HFFc6 (cell line): ENCODE results near the gene CHRNB4. TPM values are rescaled to one million over a fixed set of nuclear protein-coding genes. Genes with fewer than 3 reads are reported as not detected.

Source experiments
- DNase-seq: peaks from one replicate; pipeline ENCODE4 v3.0.0-alpha.2; 2018
- H3K27ac Mint-ChIP-seq: 2 replicates; pipeline ENCODE4 v1.8.0; 2020; ENCODE audit warnings: mild to moderate bottlenecking, mixed read lengths
- H3K27me3 Mint-ChIP-seq: 2 replicates; pipeline ENCODE4 v1.8.0; 2021; ENCODE audit warnings: mild to moderate bottlenecking, moderate library complexity, mixed read lengths; ENCODE audit not compliant: insufficient read depth
- H3K36me3 Mint-ChIP-seq: 2 replicates; pipeline ENCODE4 v1.8.0; 2021; ENCODE audit warnings: low read depth, mixed read lengths
- H3K4me1 Mint-ChIP-seq: 2 replicates; pipeline ENCODE4 v1.8.0; 2020; ENCODE audit warnings: low read depth, mixed read lengths
- H3K4me3 Mint-ChIP-seq: 2 replicates; pipeline ENCODE4 v1.8.0; 2020; ENCODE audit warnings: mild to moderate bottlenecking, moderate library complexity, mixed read lengths
- H3K9me3 Mint-ChIP-seq: 2 replicates; pipeline ENCODE4 v1.8.0; 2020; ENCODE audit warnings: mild to moderate bottlenecking, mixed read lengths
- CTCF ChIP-seq: fragments of 200-600 bp; sonication (generic); IDR thresholded peaks from 2 replicates; pipeline ENCODE4 v1.5.0; 2021; ENCODE audit warnings: antibody characterized with exemption, mild to moderate bottlenecking
- total RNA-seq, 6 experiments: library from RNA; stranded (reverse); fragmentation: NEBNext Ultra II Directional; extraction: Animal tissue kit (Norgen Biotek cat#: 25700); gene quantifications; 2 replicates in 1 of 6; 3 replicates in 5 of 6; pipeline ENCODE4 v1.2.3, GENCODE V29; 2021

Gene CHRNB4
- total RNA-seq, 6 experiments from 2014 or later: not detected

DNA sequence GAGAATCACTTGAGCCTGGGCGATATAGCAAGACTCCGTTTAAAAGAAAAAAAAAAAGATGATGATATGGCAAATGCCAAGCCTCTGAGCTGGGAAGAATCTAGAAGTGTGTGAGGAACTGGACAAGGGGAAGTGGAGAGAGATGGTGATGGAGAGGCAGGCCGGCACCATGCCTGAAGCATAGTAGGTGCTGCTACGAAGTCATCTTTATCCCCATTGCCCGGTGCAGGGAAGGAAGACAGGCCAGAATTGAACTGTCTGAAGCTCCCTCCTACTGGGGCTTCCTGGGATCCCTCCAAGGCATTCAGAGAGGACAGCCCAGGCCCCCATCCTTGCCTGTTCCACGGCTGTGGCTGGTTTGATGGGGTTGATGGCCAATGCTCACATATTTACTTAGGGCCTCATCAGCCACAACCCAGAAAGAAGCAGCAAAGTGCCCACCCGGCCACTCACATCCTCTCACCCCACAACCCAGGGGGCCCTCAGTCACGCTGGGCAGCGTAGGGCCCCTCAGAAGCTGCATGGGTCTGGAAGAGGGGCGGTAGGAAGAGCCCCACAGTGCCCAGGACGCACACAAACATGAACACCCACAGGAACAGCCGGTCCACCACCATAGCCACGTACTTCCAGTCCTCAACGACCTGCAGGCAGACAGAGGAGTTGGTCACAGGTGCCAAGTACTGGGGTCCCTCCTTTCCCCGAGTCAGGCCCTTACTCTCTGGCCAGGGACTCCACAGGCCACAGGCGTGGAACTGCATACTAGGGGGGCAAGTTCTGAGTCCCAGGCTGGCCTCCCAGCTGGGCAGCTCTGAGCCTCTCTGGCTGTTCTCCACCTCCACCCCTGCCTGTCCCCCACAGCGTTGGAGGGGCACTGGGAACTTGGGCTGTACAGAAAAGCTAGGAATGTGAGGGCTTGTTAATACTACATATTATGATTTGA, 16.1 kb downstream of the CHRNB4 start:
- H3K9me3 Mint-ChIP-seq: no peaks in the 10 kb centered on the region
- H3K4me1 Mint-ChIP-seq: no peaks in the 10 kb centered on the region
- no peak overlapping the region for H3K27ac Mint-ChIP-seq
- H3K36me3 Mint-ChIP-seq: no peaks in the 10 kb centered on the region
- no peak for DNase-seq
- H3K27me3 Mint-ChIP-seq: peaks cover 53% of the 10 kb centered on the region
- TF ChIP-seq CTCF: no peak
- no peak overlapping the region for H3K4me3 Mint-ChIP-seq

DNA sequence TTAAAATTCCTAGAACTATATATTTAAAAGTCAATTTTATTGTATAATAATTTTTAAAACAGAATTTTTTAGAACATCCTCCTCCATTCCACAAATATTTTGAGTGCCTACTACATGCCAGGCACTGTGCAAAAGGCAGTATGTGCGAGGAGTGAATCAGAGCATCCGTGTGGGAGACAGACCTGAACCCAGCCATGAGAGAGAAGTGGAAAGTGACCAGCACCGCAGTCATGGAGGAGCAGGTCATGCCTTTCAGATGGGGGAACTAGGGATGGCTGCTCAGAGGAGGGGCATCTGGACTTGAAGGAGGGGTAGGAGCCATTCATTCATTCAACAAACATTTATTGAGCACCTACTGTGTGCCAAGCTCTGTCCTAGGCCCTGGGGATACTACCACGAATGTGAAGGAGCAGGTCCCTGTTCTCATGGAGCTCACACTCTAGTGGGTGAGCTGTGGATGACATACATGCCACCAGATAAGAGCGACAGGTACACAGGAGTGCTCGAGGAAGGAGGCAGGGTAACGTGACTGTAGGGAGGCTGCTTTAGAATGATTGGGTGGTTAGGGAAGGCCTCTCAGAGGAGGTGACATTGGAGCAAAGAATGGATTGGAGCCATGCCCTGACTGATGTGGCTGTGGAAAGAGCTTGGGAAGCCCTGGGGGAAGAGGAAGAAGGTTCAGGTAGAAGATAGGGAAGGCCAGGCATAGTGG, 17.1 kb downstream of the CHRNB4 start:
- Mint-ChIP-seq H3K27ac (no peak overlapping the region), H3K36me3 (no peaks in the 10 kb centered on the region), H3K27me3 (peaks cover 54% of the 10 kb centered on the region), H3K4me3 (no peak overlapping the region), H3K4me1 (peaks cover under 1% of the 10 kb centered on the region; the same call in 1 of the 2 replicates), H3K9me3 (no peaks in the 10 kb centered on the region)
- DNase-seq: no peak
- TF ChIP-seq CTCF: no peak

DNA sequence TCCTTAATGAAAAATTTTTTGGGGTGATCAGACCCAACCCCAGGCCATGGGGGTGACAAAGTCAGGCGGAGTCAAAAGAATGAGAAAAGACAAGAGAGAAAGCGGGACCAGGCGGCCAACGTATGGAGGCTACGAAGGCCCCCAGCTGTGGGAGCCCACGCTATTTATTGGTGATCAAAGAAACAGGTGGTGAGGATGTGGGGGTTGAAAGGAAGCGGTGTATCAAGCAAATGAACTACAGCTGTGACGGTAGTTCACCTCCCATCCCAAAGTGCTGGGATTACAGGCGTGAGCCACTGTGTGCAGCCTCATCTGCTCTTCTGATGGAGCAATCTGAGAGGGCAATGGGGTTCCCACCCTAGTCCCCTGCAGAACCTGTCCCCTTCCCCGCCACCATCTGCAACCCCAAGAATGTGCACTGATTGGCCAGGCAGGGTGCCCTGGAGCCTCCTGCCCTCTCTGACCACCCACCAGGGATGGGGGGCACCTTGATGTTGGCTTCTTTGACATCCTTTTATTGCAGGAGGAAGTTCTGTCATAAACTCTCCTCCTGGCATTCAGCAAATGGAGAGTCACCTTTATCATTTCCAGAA, 19.1 kb downstream of the CHRNB4 start:
- no peak for TF ChIP-seq CTCF
- no peak for DNase-seq
- Mint-ChIP-seq H3K27me3 (peaks cover 52% of the 10 kb centered on the region), H3K4me3 (no peak overlapping the region), H3K36me3 (no peaks in the 10 kb centered on the region), H3K4me1 (peaks cover 8% of the 10 kb centered on the region), H3K9me3 (no peaks in the 10 kb centered on the region), H3K27ac (no peak overlapping the region)

GRCh38 chr15:78620527-78621421, 20.2 kb downstream of the CHRNB4 start, which contains the start of gene CHRNA3:
CHRNA3 (minus strand) TSS chr15:78620996; CDS start chr15:78620794, 202 bp downstream.
- Mint-ChIP-seq H3K9me3 (no peaks in the 10 kb centered on the region), H3K27ac (no peak within 1 kb of the TSS), H3K27me3 (peaks cover 49% of the 10 kb centered on the region)

More at GRCh38 chr15:78620527-78621421, 20.2 kb downstream of the CHRNB4 start, which contains the start of gene CHRNA3:
- no peak for TF ChIP-seq CTCF
- Mint-ChIP-seq H3K4me3 (no peak within 1 kb of the TSS), H3K4me1 (peaks cover 8% of the 10 kb centered on the region), H3K36me3 (no peaks in the 10 kb centered on the region)
- DNase-seq: no peak
